Measurements from ENCODE around the gene TMEM63C.
"Not testable (repeated sequence)": the region's sequence is repeated elsewhere in the genome, so short reads cannot be mapped to it uniquely, and the experiment has no call there.

The TMEM63C gene

DNA sequence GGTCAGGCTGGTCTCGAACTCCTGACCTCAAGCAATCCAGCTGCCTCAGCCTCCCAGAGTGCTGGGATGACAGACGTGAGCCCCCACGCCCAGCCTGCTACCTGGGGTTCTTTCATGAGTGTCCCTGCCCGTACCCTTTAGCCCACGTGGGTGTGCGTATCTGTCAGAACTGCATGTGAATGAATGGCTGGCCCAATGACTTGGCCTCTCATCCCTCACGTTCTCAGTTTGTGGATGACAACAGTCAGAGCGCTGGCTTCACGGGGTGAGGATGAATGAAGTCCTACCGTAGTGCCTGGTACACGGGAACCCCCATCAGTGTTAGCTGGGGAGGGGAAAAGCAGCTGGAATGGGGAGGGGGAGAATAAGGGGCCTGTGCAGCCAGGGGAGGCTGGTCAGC is 23.9 kb upstream of the TMEM63C start:
- DNase-seq (no peak), ATAC-seq (no peak)

DNA sequence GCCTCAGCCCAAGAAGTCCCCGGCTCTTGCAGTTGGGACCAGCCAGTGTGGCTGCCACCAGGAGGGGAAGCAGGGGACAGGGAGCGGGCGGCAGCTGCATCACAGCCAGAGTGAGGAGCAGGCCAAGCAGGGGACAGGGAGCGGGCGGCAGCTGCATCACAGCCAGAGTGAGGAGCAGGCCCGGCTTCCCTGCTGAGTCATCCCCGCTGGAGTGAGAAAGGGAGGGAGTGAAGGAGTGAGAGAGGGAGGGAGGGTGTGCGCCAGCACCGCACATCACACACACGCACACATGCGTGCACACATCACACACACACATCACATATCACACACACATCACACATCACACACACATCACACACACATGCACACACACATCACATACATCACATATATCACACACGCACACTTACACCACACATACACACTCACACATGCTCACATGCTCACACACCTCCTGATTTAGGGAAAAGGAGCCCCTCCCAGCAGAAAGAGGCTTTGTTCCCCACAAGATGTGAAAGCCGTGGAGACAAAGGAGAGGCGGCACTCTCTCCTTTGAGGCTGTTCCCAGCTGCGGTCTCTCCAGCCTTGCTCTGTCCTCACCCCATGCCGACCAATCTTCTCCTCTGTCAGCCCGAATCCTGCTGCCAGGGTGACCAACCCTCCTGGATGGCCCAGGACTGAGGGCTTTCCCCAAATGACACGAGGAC is 23.3 kb upstream of the TMEM63C start:
- no peak for DNase-seq
- peak; percentile 14 for ATAC-seq

DNA sequence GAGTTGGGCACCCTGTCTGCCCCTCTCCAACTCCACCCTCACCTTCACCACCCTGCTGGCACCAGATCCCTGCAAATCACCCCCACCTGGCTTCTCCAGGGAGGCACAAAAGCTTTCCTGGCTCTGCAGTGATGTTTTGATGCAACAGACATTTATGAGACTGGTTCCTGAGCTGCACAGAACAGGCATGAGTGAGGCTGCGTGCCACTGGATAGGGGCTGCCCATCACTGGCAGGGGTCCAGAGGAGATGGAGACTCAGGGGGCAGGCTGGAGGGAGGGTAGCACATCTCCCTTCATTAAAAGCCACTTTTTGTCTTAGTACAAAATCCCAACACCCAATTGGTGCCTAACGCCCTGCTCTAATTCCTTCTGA is 22.7 kb upstream of the TMEM63C start:
- no peak for ATAC-seq
- DNase-seq, result no peak

DNA sequence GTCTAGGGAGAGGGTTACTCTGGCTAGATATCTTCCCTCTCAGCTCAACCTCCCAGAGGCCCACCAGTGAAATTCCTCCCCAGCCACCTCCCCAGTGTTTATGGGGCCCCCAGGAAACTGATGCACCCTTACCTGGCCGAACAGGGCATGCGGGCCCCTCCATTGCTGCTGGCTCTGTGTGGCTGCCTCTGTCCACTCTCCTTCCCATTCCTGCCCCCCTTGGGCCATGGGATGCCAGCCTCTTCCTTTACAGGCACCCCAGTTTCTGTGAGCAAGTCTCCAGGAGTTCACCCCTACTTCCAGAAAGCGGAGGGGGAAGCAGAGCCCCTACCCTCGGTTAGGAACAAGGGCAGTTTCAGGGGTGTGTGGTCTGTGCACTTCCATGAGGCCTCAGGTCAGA is 20.6 kb upstream of the TMEM63C start:
- ATAC-seq (no peak), DNase-seq (no peak)

DNA sequence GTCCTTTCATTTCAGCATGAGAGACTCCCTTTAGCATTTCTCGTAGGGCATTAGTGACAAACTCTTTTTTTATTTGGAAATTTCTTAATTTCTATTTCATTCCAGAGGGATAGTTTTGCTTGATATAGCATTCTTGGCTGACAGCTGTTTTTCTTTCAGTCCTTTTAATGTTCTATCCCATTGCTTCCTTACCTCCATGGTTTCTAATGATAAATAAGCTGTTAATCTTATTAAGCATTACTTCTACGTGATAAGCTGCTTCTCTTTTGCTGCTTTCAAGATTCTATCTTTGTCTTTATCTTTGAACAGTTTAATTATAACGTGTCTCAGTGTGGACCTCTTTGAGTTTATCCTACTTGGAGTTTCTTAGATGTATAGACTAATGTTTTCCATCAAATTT is 11.6 kb upstream of the TMEM63C start:
- DNase-seq, result no peak
- ATAC-seq, result no peak

DNA sequence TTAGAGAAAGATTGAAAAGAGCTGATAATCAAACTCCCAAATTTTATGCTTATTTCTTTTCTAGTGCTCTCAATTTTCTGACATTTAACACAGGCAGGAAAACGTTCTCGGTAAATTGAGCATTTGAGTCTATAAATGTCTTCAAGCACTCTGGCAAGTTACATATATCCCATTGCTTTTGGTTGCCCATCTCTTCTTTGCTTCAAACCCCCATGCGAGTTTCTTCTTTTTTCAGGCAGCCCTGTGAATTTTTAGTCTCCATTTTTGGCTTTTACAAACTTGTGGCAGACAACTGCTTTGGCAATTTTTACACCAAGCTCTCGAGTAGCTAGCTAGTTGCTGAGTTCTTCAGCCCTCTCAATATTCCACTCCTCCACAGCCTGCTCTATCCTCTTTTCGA is 8.7 kb upstream of the TMEM63C start:
- DNase-seq (no peak), ATAC-seq (no peak)

DNA sequence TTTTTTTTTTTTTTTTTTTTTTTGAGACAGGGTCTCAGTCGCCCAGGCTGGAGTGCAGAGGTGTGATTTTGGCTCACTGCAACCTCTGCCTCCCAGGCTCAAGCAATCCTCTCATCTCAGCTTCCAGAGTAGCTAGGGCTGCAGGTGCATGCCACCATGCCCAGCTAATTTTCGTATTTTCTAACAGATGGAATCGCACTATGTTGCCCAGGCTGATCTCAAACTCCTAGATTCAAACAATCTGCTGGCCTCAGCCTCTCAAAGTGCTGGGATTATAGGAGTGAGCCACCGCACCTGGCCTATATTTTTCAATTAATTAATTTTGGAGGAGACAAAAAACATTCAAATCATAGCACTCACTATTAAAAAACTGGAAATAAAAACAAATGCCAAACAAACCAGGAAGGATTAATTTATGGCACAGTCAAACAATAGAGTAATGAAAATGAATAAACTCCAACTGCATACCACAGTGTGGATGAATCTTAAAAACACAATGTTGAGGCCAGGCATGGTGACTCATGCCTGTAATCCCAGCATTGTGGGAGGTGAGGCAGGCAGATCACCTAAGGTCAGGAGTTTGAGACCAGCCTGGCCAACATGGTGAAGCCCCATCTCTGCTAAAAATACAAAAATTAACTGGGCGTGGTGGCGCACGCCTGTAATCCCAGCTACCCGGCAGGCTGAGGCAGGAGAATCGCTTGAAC is 7.5 kb upstream of the TMEM63C start:
- DNase-seq, ATAC-seq: not testable (repeated sequence)

DNA sequence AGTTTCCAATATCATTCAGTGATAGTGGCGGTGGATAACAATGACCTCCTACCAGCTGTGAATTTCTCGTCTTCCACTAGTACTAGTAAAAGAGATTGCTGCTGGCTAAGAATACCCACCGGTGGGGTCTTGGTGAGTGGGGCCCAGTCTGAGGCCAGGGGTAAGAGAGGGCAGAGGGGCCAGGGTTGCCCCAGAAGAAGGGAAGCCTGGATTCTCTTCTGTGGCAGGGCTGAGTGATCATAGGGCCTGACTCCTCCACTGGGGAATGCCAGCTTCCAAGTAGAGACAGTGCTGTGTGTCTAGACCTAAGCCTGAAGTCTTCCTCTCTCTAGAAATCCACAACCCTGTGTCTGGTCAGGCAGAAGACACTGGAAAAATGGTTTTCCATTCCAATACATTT is 5.8 kb upstream of the TMEM63C start:
- no peak for ATAC-seq
- DNase-seq, result no peak

DNA sequence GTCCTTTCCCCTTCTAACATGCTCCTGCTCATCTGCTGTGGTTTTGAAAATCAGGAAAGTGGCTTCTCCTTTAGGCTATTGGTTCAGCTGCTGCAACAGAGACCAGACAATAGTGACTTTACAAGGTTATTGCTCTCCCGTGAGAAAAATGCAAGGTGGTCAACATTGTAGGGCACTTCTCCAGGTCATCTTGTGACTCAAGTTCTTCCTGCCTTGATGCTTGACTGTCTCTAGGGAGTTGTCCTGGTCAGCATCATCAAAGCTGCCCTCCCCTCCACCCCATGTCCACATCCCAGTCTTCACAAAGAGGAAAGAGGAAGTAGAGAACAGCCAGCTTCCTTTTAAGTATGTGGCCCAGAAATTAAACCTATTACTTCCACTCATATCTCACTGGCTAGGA is 3.9 kb upstream of the TMEM63C start:
- no peak for DNase-seq

DNA sequence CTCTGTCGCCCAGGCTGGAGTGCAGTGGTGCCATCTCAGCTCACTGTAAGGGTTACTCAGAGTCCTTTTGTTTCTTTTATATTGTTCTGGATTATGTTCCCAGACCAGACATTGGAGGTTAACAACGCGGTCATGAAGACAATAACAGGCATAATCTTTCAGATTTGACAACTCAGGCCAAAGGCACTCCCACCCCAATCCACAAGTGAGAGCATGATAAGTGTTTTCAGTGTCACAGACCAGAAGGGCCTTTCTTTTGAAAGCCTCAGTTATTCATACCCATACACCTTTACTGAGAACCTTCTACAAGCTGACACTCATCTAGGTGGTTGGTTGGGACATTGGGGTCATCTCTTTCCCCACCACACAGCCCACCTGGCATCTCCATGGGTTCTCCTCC is 2.9 kb upstream of the TMEM63C start:
- DNase-seq, result no peak
- ATAC-seq, result no peak

More for the DNA sequence above, 3.9 kb upstream of the TMEM63C start:
- no peak for ATAC-seq

DNA sequence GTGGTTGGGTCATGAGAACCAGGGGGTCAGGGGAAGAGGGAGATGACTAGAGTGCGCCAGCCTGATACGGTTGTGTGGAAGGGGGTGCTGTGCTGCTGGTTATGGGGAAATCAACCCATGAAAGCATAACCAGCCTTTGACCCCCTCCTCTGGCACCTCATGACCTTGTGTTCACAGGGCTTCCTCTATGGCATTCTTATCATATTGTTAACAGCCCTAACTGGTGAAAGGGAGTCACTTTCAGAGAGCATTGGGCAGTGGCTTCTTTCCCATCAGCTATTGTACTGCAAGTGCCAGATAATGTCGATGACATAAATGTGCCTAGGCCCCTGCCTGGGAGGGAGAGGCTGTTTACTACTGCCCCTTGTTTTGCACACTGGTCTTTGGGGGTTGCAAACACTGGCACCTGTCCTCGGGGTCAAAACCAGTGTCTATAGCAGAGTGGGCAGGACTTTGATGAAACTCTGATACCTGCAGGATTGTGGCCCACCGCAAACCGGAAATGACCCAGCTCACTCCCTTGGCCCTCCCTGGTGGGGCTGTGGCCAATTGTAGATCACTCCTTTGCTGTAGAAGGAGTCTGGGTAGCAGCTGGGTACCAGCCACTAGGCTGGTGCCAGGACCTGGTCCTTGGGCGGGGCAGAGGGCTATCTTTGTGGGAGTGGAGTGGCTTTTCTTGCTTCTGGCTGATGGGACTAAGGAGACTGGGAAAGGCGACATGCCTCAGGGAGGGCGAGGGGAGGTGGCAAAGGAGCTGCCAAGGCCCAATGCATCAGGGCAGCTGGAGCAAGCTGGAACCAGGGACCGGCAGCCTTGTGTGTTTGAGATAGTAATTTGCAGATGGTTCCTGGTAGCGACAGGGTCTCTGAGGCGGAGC is 634 bp upstream of the TMEM63C start:
- no peak for ATAC-seq
- DNase-seq, result no peak

DNA sequence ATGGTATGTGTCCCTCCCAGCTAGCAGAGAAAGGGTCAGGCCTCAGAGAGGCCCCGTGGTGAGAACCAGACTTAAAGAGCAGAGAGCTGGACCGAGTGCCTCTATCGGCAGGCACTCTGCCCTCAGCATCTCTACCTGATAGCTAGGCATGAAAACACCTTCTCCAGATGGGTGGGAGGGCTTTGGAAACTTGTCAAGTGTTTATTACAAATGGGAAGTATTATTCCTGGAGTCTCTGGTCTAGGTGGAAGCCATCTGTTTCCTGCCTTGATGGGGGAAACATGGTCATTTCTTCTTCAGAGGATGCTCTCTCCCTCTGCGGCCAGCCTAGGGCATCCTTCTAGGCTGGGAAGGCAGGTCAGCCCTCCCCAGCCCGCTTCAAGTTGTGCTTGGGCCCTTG is 2.3 kb downstream of the TMEM63C start:
- DNase-seq, result no peak
- ATAC-seq, result no peak

DNA sequence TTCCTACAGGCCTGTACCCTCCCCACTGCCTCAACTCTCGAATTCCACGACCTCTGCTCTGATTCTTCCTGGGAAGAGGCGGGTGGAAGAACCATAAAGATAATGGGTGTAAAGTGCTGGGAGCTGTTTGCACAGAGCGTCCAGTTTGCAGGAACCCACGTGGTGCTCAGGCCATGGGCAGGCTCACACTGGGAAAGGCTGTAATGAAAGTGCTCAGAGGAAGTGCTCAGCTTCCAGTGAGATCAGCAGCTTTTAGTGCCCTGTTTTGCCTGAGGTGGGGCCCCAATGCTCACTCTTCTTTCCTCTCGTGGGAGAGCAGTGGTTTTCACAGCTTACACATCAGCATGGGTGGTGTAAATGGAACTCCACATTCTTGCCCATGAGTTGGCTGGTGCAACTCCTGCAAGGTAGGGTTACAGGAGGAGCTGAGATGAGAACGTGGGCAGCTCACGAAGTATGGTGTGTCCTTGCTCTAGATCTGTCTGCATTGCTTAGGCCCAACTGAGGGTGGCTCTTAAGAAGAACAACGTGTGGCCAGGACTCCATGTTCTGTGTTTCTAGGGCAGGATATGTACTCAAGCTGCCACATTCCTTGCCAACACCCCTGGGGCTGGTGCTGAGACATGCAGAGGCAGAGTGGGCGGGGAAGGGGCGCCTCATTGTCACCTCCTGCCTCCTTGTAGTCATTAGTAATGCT is 2.9 kb downstream of the TMEM63C start:
- ATAC-seq (peak; percentile 19), DNase-seq (no peak)

DNA sequence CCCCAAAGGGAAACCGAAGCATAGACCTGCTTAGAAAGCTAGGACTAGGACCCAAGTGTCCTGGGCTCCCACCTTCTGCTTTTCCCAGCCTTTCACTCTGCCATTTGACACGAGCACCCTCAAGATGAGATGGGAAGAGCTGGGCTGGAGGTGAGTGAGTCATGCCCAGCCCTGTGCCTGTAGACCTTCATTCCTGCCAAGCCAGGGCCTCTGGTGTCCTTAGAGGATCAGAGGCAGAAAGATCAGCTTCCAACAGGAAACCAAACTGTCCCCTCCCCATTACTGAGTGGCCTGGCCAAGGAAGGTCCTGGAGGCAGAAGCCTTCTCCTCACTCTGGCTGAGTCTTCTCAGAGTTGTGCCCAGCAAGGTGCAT is 3.5 kb downstream of the TMEM63C start:
- DNase-seq, result no peak
- no peak for ATAC-seq

DNA sequence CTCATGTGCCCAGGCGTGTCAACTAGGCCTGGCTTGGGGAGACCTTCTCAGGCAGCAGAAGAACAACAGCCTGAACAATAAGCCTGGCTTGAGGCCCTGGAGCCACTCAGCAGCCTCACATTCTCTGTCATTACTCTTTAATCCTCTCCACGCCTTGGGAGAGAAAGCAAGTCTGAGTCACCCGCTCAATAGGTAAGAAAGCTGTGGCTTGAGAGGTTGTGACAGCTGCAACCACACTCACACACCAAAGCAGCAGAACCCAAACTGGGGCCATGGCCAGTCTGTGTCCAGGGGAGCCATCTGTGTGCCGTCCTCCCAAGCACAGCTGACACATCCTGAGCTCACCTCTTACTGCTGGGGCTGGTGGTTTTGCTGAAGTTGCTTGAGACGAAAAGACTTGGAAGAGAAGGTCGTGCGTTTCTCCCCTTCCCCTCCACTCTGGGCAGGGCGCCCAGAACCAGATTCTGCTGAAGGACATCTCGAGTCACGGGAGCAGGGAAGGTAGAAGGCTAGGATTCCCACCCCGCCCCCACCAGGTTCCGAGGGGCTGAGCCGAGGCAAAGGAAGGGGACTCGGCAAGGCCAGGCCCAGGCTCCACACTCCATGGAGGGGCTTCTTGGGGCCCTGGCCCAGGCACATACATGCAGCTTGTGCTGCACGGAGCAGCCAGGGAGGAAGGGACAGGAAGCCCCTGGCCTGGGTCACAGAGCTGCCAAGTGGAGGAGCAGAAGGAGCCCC is 5.5 kb downstream of the TMEM63C start:
- ATAC-seq, result no peak
- no peak for DNase-seq

DNA sequence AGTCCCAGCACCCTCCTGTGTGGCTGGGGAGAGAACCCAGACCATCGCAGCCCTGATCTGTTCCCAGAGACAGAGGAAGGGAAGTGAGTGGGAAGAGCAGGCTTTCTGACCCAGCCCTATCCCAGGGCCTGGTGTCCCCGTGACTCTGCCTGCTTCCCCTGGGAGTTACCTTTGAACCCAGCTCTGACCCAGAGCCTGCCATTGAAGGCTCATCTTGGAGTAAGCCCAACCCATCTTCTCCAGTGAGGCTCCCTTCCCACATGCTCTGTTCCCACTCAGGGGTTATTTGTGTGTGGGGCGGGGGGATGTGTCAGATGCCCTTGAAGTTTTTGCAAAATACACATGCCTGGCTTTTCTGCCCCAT is 6.0 kb downstream of the TMEM63C start:
- ATAC-seq, result no peak
- no peak for DNase-seq

DNA sequence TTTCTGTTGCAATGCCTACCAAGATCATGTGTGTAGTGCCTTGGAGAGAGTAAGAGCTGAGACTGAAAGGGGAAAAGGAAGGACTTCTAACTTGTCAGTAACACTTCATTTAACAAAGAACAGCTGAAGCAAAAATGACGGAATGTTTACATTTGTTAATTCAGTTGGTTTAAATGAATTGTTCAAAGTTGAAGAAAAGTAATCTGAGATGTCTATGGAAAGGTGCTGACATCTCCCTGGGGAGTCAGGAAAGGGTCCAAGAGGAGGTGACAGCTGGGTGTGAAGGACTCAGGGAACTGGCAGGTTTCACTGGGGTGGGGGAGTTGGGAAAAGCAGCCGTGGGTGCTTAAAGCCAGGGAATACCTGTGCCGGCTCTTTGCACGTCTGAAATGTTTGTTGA is 7.9 kb downstream of the TMEM63C start:
- ATAC-seq (no peak), DNase-seq (no peak)

DNA sequence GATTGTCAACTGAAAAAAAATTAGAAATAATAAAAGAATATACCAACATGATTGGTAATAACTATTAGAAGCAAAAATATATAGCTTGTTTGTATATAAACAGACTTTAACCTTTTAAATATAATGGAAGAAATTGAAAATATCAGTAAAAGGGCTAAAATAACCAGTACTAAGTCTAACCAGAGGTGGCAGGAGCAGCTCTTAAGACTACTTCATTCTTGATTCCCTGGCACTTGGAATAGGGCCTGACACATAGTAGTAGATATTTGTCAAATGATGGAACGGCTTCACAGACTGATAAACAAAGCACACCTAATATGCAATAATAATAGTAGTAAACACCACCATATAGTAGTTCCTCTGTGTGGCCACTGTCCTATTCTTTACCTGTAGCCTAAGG is 9.4 kb downstream of the TMEM63C start:
- ATAC-seq (no peak), DNase-seq (no peak)

DNA sequence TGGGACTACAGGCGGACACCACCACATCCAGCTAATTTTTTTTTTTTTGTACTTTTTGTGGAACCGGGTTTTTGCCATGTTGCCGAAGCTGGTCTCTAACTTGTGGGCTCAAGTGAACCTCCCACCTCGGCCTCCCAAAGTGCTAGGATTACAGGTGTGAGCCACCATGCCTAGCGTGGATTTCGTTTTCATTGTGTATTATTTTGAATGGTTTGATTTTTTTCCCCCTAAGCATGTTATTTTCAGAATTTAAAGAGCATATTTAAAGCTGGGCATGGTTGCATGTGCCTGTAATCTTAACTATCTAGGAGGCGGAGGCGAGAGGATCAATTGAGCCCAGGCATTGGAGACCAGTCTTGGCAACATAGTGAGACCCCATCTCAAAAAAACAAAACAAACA is 13.1 kb downstream of the TMEM63C start:
- ATAC-seq (no peak), DNase-seq (no peak)

DNA sequence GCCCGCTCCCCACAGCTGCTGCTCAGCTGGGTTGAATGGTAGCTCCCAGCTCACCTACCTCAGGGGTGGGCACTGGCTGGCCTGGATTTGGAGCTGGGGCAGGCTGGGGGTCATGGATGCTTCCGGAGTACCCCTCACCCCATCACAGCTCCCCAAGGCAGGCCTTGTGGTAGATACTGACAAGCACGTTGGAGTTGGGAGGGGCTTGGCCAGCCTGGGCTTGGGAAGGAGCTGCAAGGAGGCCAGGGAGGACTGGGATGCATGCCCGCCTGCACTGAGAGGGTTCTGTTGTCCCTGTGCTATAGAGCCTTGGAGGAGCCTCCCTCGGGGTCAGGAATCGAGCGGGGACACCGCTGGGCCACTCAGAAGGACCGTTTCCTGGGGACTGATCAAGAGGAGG is 14.2 kb downstream of the TMEM63C start:
- ATAC-seq, result no peak
- no peak for DNase-seq

DNA sequence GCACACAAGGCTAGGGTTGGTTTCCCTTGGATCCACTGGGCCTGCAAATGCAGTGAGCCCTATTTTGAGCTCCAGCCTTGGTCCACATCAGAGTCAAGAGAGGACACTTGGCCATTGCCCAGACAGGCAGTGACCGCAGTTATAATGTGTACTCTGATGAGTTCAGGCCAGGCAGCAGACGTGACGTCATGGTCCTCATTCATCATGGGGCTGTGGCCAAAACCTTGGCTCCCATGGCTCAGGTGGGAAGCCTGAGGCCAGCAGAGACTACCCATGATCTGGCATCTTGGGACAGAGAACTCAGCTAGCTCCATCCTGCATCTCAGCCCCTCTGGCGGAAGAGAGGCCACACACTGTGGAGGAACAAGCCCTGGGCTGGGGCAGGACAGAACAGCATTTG is 16.4 kb downstream of the TMEM63C start:
- no peak for ATAC-seq
- no peak for DNase-seq

DNA sequence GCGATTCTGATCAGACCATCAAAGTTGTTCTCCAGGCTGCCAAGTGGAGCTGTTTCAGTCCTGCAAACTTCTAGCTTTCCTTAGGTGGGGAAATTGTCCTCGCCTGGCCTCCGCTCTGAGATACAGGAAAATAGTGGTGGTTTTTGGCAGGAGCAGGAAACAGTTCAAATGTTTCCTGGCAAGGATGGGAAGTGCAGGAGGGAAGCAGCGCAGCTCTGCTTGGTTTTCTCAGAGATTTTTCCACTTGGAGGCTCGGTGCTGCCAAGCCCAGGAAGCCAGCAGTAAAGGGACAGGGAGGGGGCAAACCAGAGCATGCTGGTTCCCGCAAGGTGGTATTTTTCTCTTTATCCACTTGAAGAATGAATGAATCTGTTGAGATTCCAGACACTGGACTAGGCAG is 17.0 kb downstream of the TMEM63C start:
- ATAC-seq, result no peak

More for the DNA sequence above, 17.0 kb downstream of the TMEM63C start:
- no peak for DNase-seq
